Coronary artery (tissue), 2 donors: ENCODE measurements around the gene BCR.

ENCODE experiments used
- DNase-seq: peaks from one replicate; pipeline ENCODE4 v3.0.0-alpha.2; 2017; ENCODE audit warnings: low spot score
- H3K27ac ChIP-seq, 2 donors: fragments of 200-600 bp; sonication (generic); one replicate each; pipeline ENCODE4 v1.5.1; 2016 to 2019
- H3K4me3 ChIP-seq: fragments of 200-600 bp; sonication (generic); 2 replicates; pipeline ENCODE4 v1.5.1; 2016; ENCODE audit warnings: mild to moderate bottlenecking, moderate library complexity
- TF ChIP-seq, protein P1 (sequence below): fragments of 200-600 bp; sonication (generic); IDR thresholded peaks from one replicate; pipeline ENCODE4 v1.5.1; 2019; ENCODE audit warnings: antibody characterized with exemption

The BCR gene

GRCh38 chr22:23213022-23213555, 32.8 kb downstream of the BCR start:
- Histone ChIP-seq H3K4me3 (no peak overlapping the region), H3K27ac (no peak overlapping the region)
- no peak for DNase-seq
- TF ChIP-seq, protein P1, sequence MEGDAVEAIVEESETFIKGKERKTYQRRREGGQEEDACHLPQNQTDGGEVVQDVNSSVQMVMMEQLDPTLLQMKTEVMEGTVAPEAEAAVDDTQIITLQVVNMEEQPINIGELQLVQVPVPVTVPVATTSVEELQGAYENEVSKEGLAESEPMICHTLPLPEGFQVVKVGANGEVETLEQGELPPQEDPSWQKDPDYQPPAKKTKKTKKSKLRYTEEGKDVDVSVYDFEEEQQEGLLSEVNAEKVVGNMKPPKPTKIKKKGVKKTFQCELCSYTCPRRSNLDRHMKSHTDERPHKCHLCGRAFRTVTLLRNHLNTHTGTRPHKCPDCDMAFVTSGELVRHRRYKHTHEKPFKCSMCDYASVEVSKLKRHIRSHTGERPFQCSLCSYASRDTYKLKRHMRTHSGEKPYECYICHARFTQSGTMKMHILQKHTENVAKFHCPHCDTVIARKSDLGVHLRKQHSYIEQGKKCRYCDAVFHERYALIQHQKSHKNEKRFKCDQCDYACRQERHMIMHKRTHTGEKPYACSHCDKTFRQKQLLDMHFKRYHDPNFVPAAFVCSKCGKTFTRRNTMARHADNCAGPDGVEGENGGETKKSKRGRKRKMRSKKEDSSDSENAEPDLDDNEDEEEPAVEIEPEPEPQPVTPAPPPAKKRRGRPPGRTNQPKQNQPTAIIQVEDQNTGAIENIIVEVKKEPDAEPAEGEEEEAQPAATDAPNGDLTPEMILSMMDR, result no peak

- H3K27ac ChIP-seq, result no peak overlapping the region
- H3K4me3 ChIP-seq, result no peak overlapping the region
- TF ChIP-seq, protein P1, result no peak
- DNase-seq, result no peak
Observed at GRCh38 chr22:23213581-23214334, 33.4 kb downstream of the BCR start.

GRCh38 chr22:23214398-23214797, 34.1 kb downstream of the BCR start:
- no peak overlapping the region for H3K4me3 ChIP-seq
- H3K27ac ChIP-seq, result no peak overlapping the region
- TF ChIP-seq, protein P1, result no peak
- no peak for DNase-seq

DNA sequence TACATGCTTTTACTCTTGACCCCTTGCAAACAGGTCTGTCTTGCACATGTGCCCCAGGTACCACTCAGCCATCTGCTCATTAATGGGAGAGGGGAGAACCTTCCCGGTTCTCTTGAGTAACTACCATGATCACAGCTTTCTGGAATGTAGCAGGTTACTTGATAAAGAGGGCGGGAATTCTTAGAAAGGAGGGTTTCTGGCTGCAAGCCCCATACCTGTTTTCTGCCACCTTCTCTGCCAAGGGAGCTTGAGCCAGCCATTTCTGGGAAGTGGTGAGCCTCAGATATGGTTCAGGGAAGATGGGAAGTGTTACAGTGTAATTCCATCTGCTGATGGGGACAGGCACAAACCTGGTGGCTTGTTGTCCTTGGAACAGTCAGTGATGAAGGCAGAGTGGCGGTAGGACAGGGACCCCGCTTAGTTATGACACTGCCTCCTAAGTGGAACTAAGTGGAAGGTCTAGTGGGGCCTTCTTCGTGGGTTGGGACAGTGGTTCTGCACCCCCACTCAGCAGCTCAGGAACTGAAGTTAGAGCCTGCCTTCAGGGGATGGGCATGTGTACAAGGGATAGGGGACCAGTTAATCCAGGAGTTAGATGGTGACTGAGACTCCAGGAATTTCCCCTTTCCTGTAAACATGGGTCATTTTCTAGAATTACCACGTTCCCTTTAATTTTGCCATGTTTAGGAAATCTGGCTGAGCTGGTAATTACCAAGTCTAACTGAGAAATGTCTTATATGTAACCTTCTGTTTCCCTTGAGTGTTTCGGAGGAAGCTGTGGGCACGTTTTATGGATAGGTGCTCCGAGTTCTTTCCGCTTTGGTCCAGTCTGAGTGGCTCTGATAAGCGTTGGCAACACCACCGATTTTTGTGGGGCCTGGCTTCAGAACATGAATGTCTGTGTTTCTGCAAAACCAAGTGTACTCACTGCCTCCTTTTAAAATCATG, 35.3 kb downstream of the BCR start:
- H3K4me3 ChIP-seq, result peak overlapping the region; percentile 3
- DNase-seq, result no peak
- TF ChIP-seq, protein P1, result no peak
- peak overlapping the region in 1 of 2 donors; percentile 58 for H3K27ac ChIP-seq

DNA sequence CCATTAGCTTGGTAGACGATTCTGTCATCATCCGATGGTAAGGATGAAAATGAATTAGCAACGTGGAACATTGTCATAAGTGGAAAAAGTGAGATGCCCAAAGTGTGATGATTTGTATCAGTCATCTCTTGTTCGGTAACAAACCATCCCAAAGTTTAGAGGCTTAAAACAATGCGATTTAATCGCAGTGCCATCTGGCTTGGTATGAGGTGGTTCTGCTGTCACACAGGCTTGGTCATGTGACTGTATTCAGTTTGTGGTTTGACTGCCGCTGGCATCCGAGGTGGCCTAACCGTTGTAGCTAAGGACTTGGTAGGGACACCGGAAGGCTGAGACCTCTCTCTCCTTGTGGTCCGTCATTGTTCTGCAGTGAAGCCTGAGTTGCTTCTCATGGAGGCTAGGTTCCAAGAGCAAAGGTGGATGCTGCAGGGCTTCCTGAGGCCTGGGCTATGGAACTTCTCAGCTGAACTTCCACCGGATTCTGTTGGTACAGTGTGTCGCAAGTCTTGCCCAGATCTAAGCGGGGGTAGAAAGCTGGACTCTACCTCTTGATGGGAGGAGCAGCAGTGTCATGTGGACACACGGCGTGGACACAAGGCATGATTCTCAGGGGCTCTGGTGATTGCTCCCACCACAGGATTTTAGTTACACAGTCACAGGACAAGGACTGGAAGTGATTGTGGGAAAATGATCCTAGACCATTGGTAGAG, 36.3 kb downstream of the BCR start:
- no peak for DNase-seq
- H3K4me3 ChIP-seq, result peak overlapping the region; percentile 24
- TF ChIP-seq, protein P1, result no peak
- peak overlapping the region in 1 of 2 donors; percentile 58 for H3K27ac ChIP-seq

- TF ChIP-seq, protein P1, result no peak
- H3K27ac ChIP-seq, result peak overlapping the region in 1 of 2 donors; percentile 78
- no peak overlapping the region for H3K4me3 ChIP-seq
- DNase-seq, result no peak
Observed at GRCh38 chr22:23217171-23218052, 37.1 kb downstream of the BCR start.
